Right lobe of liver (tissue), 6 donors: ENCODE measurements around the gene HIBADH. TPM values are rescaled to one million over a fixed set of nuclear protein-coding genes. Genes with fewer than 3 reads are reported as not detected.

ENCODE experiments used
- ATAC-seq, 4 donors: fragments of 200-7000 bp; cut with Tn5 transposase; one replicate each; pipeline ENCODE4 v1.9.1; 2020; ENCODE audit warnings: mild to moderate bottlenecking in 4 of 4, moderate library complexity in 4 of 4
- DNase-seq, 3 donors: peaks; one replicate each; pipeline ENCODE4 v3.0.0-alpha.2; 2020
- H3K27ac ChIP-seq, 3 donors: fragments of 200-600 bp; one replicate each; pipeline ENCODE4 v1.8.0; 2022
- H3K27me3 ChIP-seq, 2 donors: fragments of 200-600 bp; one replicate each; pipeline ENCODE4 v1.8.0; 2022
- H3K36me3 ChIP-seq, 4 donors: fragments of 200-600 bp; sonication (generic) in 1 of 4; one replicate each; pipeline versions ENCODE4 v1.5.1 to v1.8.0; 2017 to 2022; ENCODE audit warnings: control low read depth in 1 of 4
- H3K4me1 ChIP-seq, 4 donors: fragments of 200-600 bp; sonication (generic) in 1 of 4; one replicate each; pipeline versions ENCODE4 v1.5.1 to v1.8.0; 2017 to 2022; ENCODE audit warnings: control low read depth in 1 of 4
- H3K4me3 ChIP-seq, 3 donors: fragments of 200-600 bp; one replicate each; pipeline ENCODE4 v1.8.0; 2022
- H3K9me3 ChIP-seq, 4 donors: fragments of 200-600 bp; sonication (generic) in 1 of 4; one replicate each; pipeline versions ENCODE4 v1.5.1 to v1.8.0; 2017 to 2022; ENCODE audit warnings: control low read depth in 1 of 4
- CTCF ChIP-seq, 4 donors: fragments of 200-600 bp in 3 of 4; fragments of 450-650 bp in 1 of 4; IDR thresholded peaks; one replicate each; pipeline versions ENCODE4 v1.5.1 to v1.8.0; 2016 to 2022; ENCODE audit warnings: antibody characterized with exemption in 4 of 4, mild to moderate bottlenecking in 2 of 4
- POLR2A ChIP-seq: fragments of 450-650 bp; IDR thresholded peaks from one replicate; pipeline ENCODE4 v1.6.1; 2017; ENCODE audit warnings: antibody characterized with exemption, mild to moderate bottlenecking
- WGBS: methylation state at CpG from one replicate; pipeline ENCODE4 v1.1.6; 2018; ENCODE audit warnings: low coverage, low lambda C conversion rate; ENCODE audit not compliant: insufficient coverage; ENCODE audit errors: missing lambda C conversion rate; 5-methylcytosine and 5-hydroxymethylcytosine counted together
- intact Hi-C, 2 donors: fragments of 100-400 bp; cut with DNase I; formaldehyde crosslinking; loops; one replicate each; pipeline versions ENCODE4 v1.11.2 to v1.14.1; 2022
- total RNA-seq, 6 experiments: library from RNA; depleted of rRNA in 2 of 6; stranded (reverse); fragments of >200 nt in 2 of 6; fragmentation: NEBNext Ultra II Directional in 3 of 6; extraction: Animal tissue kit (Norgen Biotek cat#: 25700) in 3 of 6; gene quantifications; one replicate each; pipeline versions ENCODE4 v1.1.0 to v1.2.4, GENCODE V29; 2016 to 2023
- donor health status: DM: no; HTN: yes; CAD: no.
- donor health status: DM: no; HTN: no; CAD: no.
- donor health status: DM: no; HTN: no; CAD: no.
- donor health status: DM: no; HTN: yes; CAD: no.
- donor health status: DM: no; HTN: yes; CAD: no.

Gene HIBADH
- total RNA-seq, 6 experiments from 2014 or later: 64.9 to 143 (median 67.2) TPM

- H3K36me3 ChIP-seq: no peaks in the 10 kb centered on the region
- peak; percentile 29 to 83 (median 58) for ATAC-seq
- DNase-seq: no peak
- H3K4me3 ChIP-seq: no peak overlapping the region
- H3K9me3 ChIP-seq: no peaks in the 10 kb centered on the region
- WGBS: 63% methylated on average over 3 of the region's 3 CpGs
- H3K4me1 ChIP-seq: peaks cover 0 to 19% (median 0%) of the 10 kb centered on the region in 4 donors
- no peak overlapping the region for H3K27ac ChIP-seq
- TF ChIP-seq CTCF (IDR thresholded peaks at IDR 0.05) (no peak), POLR2A (no peak)
- intact Hi-C loops: no loop called here
- no peaks in the 10 kb centered on the region for H3K27me3 ChIP-seq
Observed at GRCh38 chr7:27575613-27576012, 87.1 kb downstream of the HIBADH start.

- Histone ChIP-seq H3K9me3 (no peaks in the 10 kb centered on the region), H3K27ac (no peak overlapping the region), H3K27me3 (no peaks in the 10 kb centered on the region), H3K4me1 (no peaks in the 10 kb centered on the region), H3K4me3 (no peak overlapping the region), H3K36me3 (no peaks in the 10 kb centered on the region)
- ATAC-seq (no peak), DNase-seq (no peak)
- TF ChIP-seq POLR2A (no peak), CTCF (IDR thresholded peaks at IDR 0.05) (no peak)
- intact Hi-C loops: no loop called here
Observed at GRCh38 chr7:27569106-27569505, 93.6 kb downstream of the HIBADH start.

GRCh38 chr7:27567266-27567665 lies 95.4 kb downstream of the HIBADH start:
- ATAC-seq (no peak), DNase-seq (no peak)
- intact Hi-C loops: no loop called here
- Histone ChIP-seq H3K4me1 (no peaks in the 10 kb centered on the region), H3K4me3 (no peak overlapping the region), H3K9me3 (no peaks in the 10 kb centered on the region), H3K36me3 (no peaks in the 10 kb centered on the region), H3K27ac (no peak overlapping the region), H3K27me3 (no peaks in the 10 kb centered on the region)
- no peak for TF ChIP-seq CTCF (IDR thresholded peaks at IDR 0.05)
- TF ChIP-seq POLR2A: no peak
- 100% methylated on average over 4 of the region's 4 CpGs for WGBS

GRCh38 chr7:27564881-27565482 lies 97.7 kb downstream of the HIBADH start:
- Histone ChIP-seq H3K36me3 (no peaks in the 10 kb centered on the region), H3K9me3 (no peaks in the 10 kb centered on the region), H3K4me3 (no peak overlapping the region), H3K4me1 (no peaks in the 10 kb centered on the region), H3K27me3 (no peaks in the 10 kb centered on the region), H3K27ac (no peak overlapping the region)
- no peak for DNase-seq
- no peak for ATAC-seq
- TF ChIP-seq POLR2A (no peak), CTCF (IDR thresholded peaks at IDR 0.05) (no peak)
- intact Hi-C loops: no loop called here
- 78% methylated on average over 4 of the region's 4 CpGs for WGBS

GRCh38 chr7:27560706-27561235 lies 101.9 kb downstream of the HIBADH start:
- intact Hi-C loops: no loop called here
- H3K27ac ChIP-seq: no peak overlapping the region

More at GRCh38 chr7:27560706-27561235, 101.9 kb downstream of the HIBADH start:
- Histone ChIP-seq H3K4me3 (no peak overlapping the region), H3K36me3 (no peaks in the 10 kb centered on the region), H3K9me3 (no peaks in the 10 kb centered on the region), H3K4me1 (no peaks in the 10 kb centered on the region), H3K27me3 (no peaks in the 10 kb centered on the region)
- TF ChIP-seq CTCF (IDR thresholded peaks at IDR 0.05) (no peak), POLR2A (no peak)
- DNase-seq (no peak), ATAC-seq (no peak)
